Sigmoid colon (tissue), 4 donors: Measurements from ENCODE around the gene SLAMF1.

Experiments
- CTCF ChIP-seq, 4 experiments: fragments of 450-650 bp in 3 of 4; fragments of 200-600 bp in 1 of 4; IDR thresholded peaks; one replicate each; pipeline ENCODE4 v1.5.1; 2016 to 2019; ENCODE audit warnings: antibody characterized with exemption in 4 of 4, mild to moderate bottlenecking in 3 of 4, moderate library complexity in 2 of 4
- POLR2AphosphoS5 ChIP-seq, 4 donors: sonication (generic); formaldehyde crosslinking; IDR thresholded peaks; one replicate each; pipeline ENCODE4 v1.6.1; 2017; ENCODE audit warnings: antibody characterized with exemption in 4 of 4

- no peak for TF ChIP-seq CTCF (IDR thresholded peaks at IDR 0.05)
- TF ChIP-seq POLR2AphosphoS5 (IDR thresholded peaks at IDR 0.05): no peak
These were observed 12.7 kb upstream of the SLAMF1 start for GRCh38 chr1:160659566-160659965.
